HepG2 (cell line): ENCODE measurements around the gene PIM3. TPM values are rescaled to one million over a fixed set of nuclear protein-coding genes. Genes with fewer than 3 reads are reported as not detected.

Experiments used
- ATAC-seq: fragments of 200-7000 bp; cut with Tn5 transposase; 3 replicates; pipeline ENCODE4 v1.9.1; 2020; ENCODE audit warnings: mild to moderate bottlenecking, moderate library complexity
- BruUV-seq: library from RNA; stranded (reverse); fragments of 400-500 nt; replicated peaks from 2 replicates; lab custom pipeline; 2021; lab: Mats Ljungman, UMichigan
- CTCF ChIA-PET: fragments of 300-600 bp; formaldehyde crosslinking; extraction: SDS; loops from one replicate; lab custom pipeline; 2021; ENCODE audit warnings: low total read pairs, inconsistent platforms, low intra/inter-chr PET ratio; lab: Yijun Ruan, JAX
- POLR2A ChIA-PET: fragments of 350-600 bp; sonication (Branson Sonifier 250); formaldehyde crosslinking; loops from one replicate; lab custom pipeline; 2020; ENCODE audit warnings: antibody characterized with exemption, inconsistent platforms; lab: Yijun Ruan, JAX
- DNase-seq: peaks from one replicate; pipeline ENCODE4 v3.0.0-alpha.2; 2015; ENCODE audit warnings: low spot score
- FAIRE-seq: peaks from 3 replicates; lab custom pipeline; 2011; peaks lifted over from hg19 to GRCh38; lab: Jason Lieb, UNC
- H2AFZ ChIP-seq: one replicate; pipeline ENCODE4 v1.6.1; 2011; ENCODE audit warnings: low read length, inconsistent platforms
- H3K27ac ChIP-seq: fragments of 300-600 bp; 3 replicates; pipeline ENCODE4 v1.8.0; 2011; ENCODE audit warnings: mixed run types, mild to moderate bottlenecking, mixed read lengths, low read length, inconsistent platforms; ENCODE audit not compliant: insufficient read depth; ENCODE audit errors: extremely low read length
- H3K27me3 ChIP-seq, 2 experiments: fragments of 200-600 bp in 1 of 2; 2 replicates in 1 of 2; 3 replicates in 1 of 2; pipeline versions ENCODE4 v1.6.0 to v1.8.0; 2011; ENCODE audit warnings: low read length in 2 of 2, mild to moderate bottlenecking in 2 of 2, moderate library complexity in 2 of 2, inconsistent platforms in 1 of 2; ENCODE audit not compliant: insufficient read depth in 2 of 2, control insufficient read depth in 1 of 2
- H3K36me3 ChIP-seq, 2 experiments: fragments of 200-600 bp in 1 of 2; replicated peaks in 1 of 2; 2 replicates in 1 of 2; 3 replicates in 1 of 2; pipeline versions ENCODE4 v1.5.1 to v1.8.0; 2011; ENCODE audit warnings: low read length in 2 of 2, inconsistent platforms in 1 of 2; ENCODE audit not compliant: insufficient read depth in 2 of 2, control insufficient read depth in 1 of 2
- H3K4me1 ChIP-seq: 2 replicates; pipeline ENCODE4 v1.5.1; 2012; ENCODE audit warnings: low read length, inconsistent platforms; ENCODE audit not compliant: insufficient read depth
- H3K4me2 ChIP-seq: 2 replicates; pipeline ENCODE4 v1.6.0; 2011; ENCODE audit warnings: low read depth, low read length, inconsistent platforms
- H3K4me3 ChIP-seq, 3 experiments: fragments of 200-600 bp in 1 of 3; sonication (generic), shearing (Covaris generic) in 1 of 3; replicated peaks in 1 of 3; 2 replicates each; pipeline ENCODE4 v1.5.1; 2011 to 2016; ENCODE audit warnings: low read length in 3 of 3, inconsistent platforms in 2 of 3, low read depth in 2 of 3, mild to moderate bottlenecking in 2 of 3, control low read depth in 1 of 3, mixed read lengths in 1 of 3; ENCODE audit not compliant: insufficient read depth in 1 of 3
- H3K79me2 ChIP-seq: one replicate; pipeline ENCODE4 v1.6.1; 2011; ENCODE audit warnings: low read length, inconsistent platforms; ENCODE audit not compliant: insufficient read depth
- H3K9ac ChIP-seq: 2 replicates; pipeline ENCODE4 v1.6.0; 2011; ENCODE audit warnings: mild to moderate bottlenecking, low read depth, low read length, inconsistent platforms; ENCODE audit not compliant: insufficient read depth
- H3K9me3 ChIP-seq: 2 replicates; pipeline ENCODE4 v1.5.1; 2012; ENCODE audit warnings: mild to moderate bottlenecking, low read length
- H4K20me1 ChIP-seq: 2 replicates; pipeline ENCODE4 v1.6.0; 2011; ENCODE audit warnings: inconsistent platforms, mild to moderate bottlenecking, low read length, moderate library complexity; ENCODE audit not compliant: insufficient read depth
- CERS6 ChIP-seq: sonication (generic); formaldehyde crosslinking; IDR thresholded peaks from 2 replicates; pipeline ENCODE4 v1.5.0; 2020; ENCODE audit warnings: missing genetic modification reagents
- FOXA3 ChIP-seq: IDR thresholded peaks from 2 replicates; pipeline ENCODE4 v1.6.1; 2016; ENCODE audit warnings: missing genetic modification reagents, missing compliant biosample characterization
- KDM3A ChIP-seq: IDR thresholded peaks from 2 replicates; pipeline ENCODE4 v1.6.1; 2018; ENCODE audit warnings: low read depth, missing compliant biosample characterization
- MTA1 ChIP-seq: sonication (generic); formaldehyde crosslinking; IDR thresholded peaks from 2 replicates; pipeline ENCODE4 v1.4.0; 2020; ENCODE audit warnings: missing genetic modification reagents, mild to moderate bottlenecking, borderline replicate concordance
- PPARG ChIP-seq: conservative IDR thresholded peaks from 2 replicates; pipeline ENCODE4 v1.6.1; 2016; ENCODE audit warnings: missing biosample characterization, missing genetic modification reagents
- RAD21 ChIP-seq: fragments of 450-650 bp; formaldehyde crosslinking; IDR thresholded peaks from 2 replicates; pipeline ENCODE4 v1.5.0; 2020; ENCODE audit warnings: mild to moderate bottlenecking
- SAP130 ChIP-seq: IDR thresholded peaks from 2 replicates; pipeline ENCODE4 v1.6.1; 2016; ENCODE audit warnings: low read depth
- SOX6 ChIP-seq, 2 experiments: fragments of 450-650 bp in 1 of 2; sonication (generic) in 1 of 2; formaldehyde crosslinking in 1 of 2; IDR thresholded peaks; 2 replicates each; pipeline versions ENCODE4 v1.4.0 to v1.6.1; 2017 to 2020; ENCODE audit warnings: antibody characterized with exemption in 1 of 2, mild to moderate bottlenecking in 1 of 2, missing genetic modification reagents in 1 of 2
- TBX2 ChIP-seq: sonication (generic); formaldehyde crosslinking; IDR thresholded peaks from 2 replicates; pipeline ENCODE4 v1.5.0; 2020; ENCODE audit warnings: missing genetic modification reagents, mild to moderate bottlenecking, borderline replicate concordance
- ZBTB7A ChIP-seq: sonication (generic); formaldehyde crosslinking; IDR thresholded peaks from 2 replicates; pipeline ENCODE4 v1.8.0; 2022; ENCODE audit warnings: mild to moderate bottlenecking, missing genetic modification reagents
- ZIK1 ChIP-seq: sonication (generic); formaldehyde crosslinking; IDR thresholded peaks from 2 replicates; pipeline ENCODE4 v1.5.0; 2020; ENCODE audit warnings: mild to moderate bottlenecking, low read depth, missing genetic modification reagents, borderline replicate concordance
- WGBS: methylation state at CpG from one replicate; pipeline ENCODE4 v1.1.6; 2017; ENCODE audit warnings: low lambda C conversion rate; 5-methylcytosine and 5-hydroxymethylcytosine counted together
- in situ Hi-C: cut with HindIII; loops from 2 replicates; pipeline ENCODE4 v1.10.0; 2017; ENCODE audit warnings: low pct_unique_long_range_greater_than_20kb; ENCODE audit not compliant: extremely low pct_ligation_motif_present
- intact Hi-C: fragments of 100-400 bp; cut with micrococcal nuclease; formaldehyde crosslinking; loops from one replicate; pipeline ENCODE4 v1.10.0; 2022; ENCODE audit not compliant: unreplicated experiment
- polyA plus RNA-seq, 8 experiments: library from polyadenylated mRNA; depleted of rRNA in 3 of 8; stranded (reverse) in 7 of 8; unstranded in 1 of 8; fragments of >200 nt; fragmentation: Illumina TruSeq in 4 of 8; extraction: Trizol in 4 of 8; gene quantifications; 2 replicates each; pipeline versions ENCODE4 v1.2.1 to v1.2.3, GENCODE V29; 2011 to 2016; ENCODE audit warnings: low read depth in 4 of 8, missing spikeins in 1 of 8, mixed read lengths in 1 of 8; ENCODE audit not compliant: insufficient read depth in 1 of 8
- total RNA-seq, 5 experiments: library from RNA; depleted of rRNA; stranded (reverse); fragments of >200 nt; fragmentation: Illumina TruSeq; extraction: Trizol; gene quantifications; 2 replicates each; pipeline ENCODE4 v1.2.3, GENCODE V29; 2016; ENCODE audit warnings: low read depth in 1 of 5
- TF ChIP-seq, protein P1 (sequence below): sonication (generic); formaldehyde crosslinking; IDR thresholded peaks from 2 replicates; pipeline ENCODE4 v1.4.0; 2020; ENCODE audit warnings: mild to moderate bottlenecking, missing genetic modification reagents
- TF ChIP-seq, protein P2 (sequence below): IDR thresholded peaks from 2 replicates; pipeline ENCODE4 v1.6.1; 2012; ENCODE audit warnings: inconsistent platforms
- TF ChIP-seq, protein P3 (sequence below): sonication (generic); formaldehyde crosslinking; IDR thresholded peaks from 2 replicates; pipeline ENCODE4 v1.5.1; 2020; ENCODE audit warnings: mild to moderate bottlenecking, missing genetic modification reagents, moderate library complexity

Gene PIM3
- total and polyA plus RNA-seq, 2 of the 13 experiments (the other 11 are each of a cell fraction or from before 2014, with no cell fraction given): 21.6 to 31.2 TPM

GRCh38 chr22:49943771-49944398, 16.7 kb upstream of the PIM3 start (continued):
- 0 out of 2 replicates have a peak, but pooled peaks have one; percentile 56 for TF ChIP-seq CERS6 (CRISPR knock-in tag)
- TF ChIP-seq, protein P1, sequence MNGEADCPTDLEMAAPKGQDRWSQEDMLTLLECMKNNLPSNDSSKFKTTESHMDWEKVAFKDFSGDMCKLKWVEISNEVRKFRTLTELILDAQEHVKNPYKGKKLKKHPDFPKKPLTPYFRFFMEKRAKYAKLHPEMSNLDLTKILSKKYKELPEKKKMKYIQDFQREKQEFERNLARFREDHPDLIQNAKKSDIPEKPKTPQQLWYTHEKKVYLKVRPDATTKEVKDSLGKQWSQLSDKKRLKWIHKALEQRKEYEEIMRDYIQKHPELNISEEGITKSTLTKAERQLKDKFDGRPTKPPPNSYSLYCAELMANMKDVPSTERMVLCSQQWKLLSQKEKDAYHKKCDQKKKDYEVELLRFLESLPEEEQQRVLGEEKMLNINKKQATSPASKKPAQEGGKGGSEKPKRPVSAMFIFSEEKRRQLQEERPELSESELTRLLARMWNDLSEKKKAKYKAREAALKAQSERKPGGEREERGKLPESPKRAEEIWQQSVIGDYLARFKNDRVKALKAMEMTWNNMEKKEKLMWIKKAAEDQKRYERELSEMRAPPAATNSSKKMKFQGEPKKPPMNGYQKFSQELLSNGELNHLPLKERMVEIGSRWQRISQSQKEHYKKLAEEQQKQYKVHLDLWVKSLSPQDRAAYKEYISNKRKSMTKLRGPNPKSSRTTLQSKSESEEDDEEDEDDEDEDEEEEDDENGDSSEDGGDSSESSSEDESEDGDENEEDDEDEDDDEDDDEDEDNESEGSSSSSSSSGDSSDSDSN (CRISPR knock-in tag): peak; percentile 49; the same call in 1 of the 2 replicates
- TF ChIP-seq, protein P2, sequence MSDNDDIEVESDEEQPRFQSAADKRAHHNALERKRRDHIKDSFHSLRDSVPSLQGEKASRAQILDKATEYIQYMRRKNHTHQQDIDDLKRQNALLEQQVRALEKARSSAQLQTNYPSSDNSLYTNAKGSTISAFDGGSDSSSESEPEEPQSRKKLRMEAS: peak; percentile 4; the same call in 1 of the 2 replicates
- 0 out of 2 replicates have a peak, but pooled peaks have one; percentile 19 for TF ChIP-seq KDM3A
- TF ChIP-seq SAP130: no peak
- TF ChIP-seq SOX6 (IDR thresholded peaks at IDR 0.05): no peak
- 0 out of 2 replicates have a peak, but pooled peaks have one; percentile 4 for TF ChIP-seq SOX6 (CRISPR knock-in tag; IDR thresholded peaks at IDR 0.05)

GRCh38 chr22:49944399-49944891, 16.1 kb upstream of the PIM3 start:
- H3K9me3 ChIP-seq: no peaks in the 10 kb centered on the region
- H3K4me1 ChIP-seq: peaks cover 98% of the 10 kb centered on the region
- peaks cover 3% of the 10 kb centered on the region for H3K79me2 ChIP-seq
- no peak for FAIRE-seq
- no peaks in the 10 kb centered on the region for H4K20me1 ChIP-seq
- H3K27ac ChIP-seq: peak overlapping the region; percentile 89
- in situ Hi-C loops: no loop called here
- H3K9ac ChIP-seq: peak overlapping the region; percentile 91
- ChIA-PET CTCF (no interaction called here), POLR2A (interaction anchor here (2.5 to 18.6 kb wide), 2 partner anchors 8 to 20 kb away, joined by 22 to 722 read pairs; partner anchors contain the start of gene PIM3)
- intact Hi-C loops: no loop called here
- no peak overlapping the region for H2AFZ ChIP-seq
- BruUV-seq: no TSS peak
- peak; percentile 2; the same call in 1 of the 3 replicates for ATAC-seq
- H3K36me3 ChIP-seq: no peaks in the 10 kb centered on the region
- DNase-seq: no peak
- no peaks in the 10 kb centered on the region for H3K27me3 ChIP-seq
- peak overlapping the region; percentile 60 to 82 (median 76); a peak in 5 of 6 replicates for H3K4me3 ChIP-seq
- H3K4me2 ChIP-seq: peak overlapping the region; percentile 92
- no CpG with 5 or more reads among the region's 13 CpGs for WGBS
- TF ChIP-seq RAD21 (CRISPR knock-in tag) (0 out of 2 replicates have a peak, but pooled peaks have one; percentile 12), PPARG (CRISPR knock-in tag) (no peak), FOXA3 (CRISPR knock-in tag) (no peak), ZIK1 (no peak), ZBTB7A (no peak), MTA1 (peak; percentile 15; the same call in 1 of the 2 replicates), TBX2 (peak; percentile 31; the same call in 1 of the 2 replicates)
- TF ChIP-seq, protein P3, sequence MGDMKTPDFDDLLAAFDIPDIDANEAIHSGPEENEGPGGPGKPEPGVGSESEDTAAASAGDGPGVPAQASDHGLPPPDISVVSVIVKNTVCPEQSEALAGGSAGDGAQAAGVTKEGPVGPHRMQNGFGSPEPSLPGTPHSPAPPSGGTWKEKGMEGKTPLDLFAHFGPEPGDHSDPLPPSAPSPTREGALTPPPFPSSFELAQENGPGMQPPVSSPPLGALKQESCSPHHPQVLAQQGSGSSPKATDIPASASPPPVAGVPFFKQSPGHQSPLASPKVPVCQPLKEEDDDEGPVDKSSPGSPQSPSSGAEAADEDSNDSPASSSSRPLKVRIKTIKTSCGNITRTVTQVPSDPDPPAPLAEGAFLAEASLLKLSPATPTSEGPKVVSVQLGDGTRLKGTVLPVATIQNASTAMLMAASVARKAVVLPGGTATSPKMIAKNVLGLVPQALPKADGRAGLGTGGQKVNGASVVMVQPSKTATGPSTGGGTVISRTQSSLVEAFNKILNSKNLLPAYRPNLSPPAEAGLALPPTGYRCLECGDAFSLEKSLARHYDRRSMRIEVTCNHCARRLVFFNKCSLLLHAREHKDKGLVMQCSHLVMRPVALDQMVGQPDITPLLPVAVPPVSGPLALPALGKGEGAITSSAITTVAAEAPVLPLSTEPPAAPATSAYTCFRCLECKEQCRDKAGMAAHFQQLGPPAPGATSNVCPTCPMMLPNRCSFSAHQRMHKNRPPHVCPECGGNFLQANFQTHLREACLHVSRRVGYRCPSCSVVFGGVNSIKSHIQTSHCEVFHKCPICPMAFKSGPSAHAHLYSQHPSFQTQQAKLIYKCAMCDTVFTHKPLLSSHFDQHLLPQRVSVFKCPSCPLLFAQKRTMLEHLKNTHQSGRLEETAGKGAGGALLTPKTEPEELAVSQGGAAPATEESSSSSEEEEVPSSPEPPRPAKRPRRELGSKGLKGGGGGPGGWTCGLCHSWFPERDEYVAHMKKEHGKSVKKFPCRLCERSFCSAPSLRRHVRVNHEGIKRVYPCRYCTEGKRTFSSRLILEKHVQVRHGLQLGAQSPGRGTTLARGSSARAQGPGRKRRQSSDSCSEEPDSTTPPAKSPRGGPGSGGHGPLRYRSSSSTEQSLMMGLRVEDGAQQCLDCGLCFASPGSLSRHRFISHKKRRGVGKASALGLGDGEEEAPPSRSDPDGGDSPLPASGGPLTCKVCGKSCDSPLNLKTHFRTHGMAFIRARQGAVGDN (CRISPR knock-in tag): peak; percentile 89
